ENCODE measurements around the gene COL17A1. TPM values are rescaled to one million over a fixed set of nuclear protein-coding genes. Genes with fewer than 3 reads are reported as not detected.

The COL17A1 gene
- total and polyA plus RNA-seq, 2 of the 13 experiments (the other 11 are each of a cell fraction or from before 2014, with no cell fraction given) = 0.03 TPM; not detected in 1

GRCh38 chr10:104100795-104101194, 15.1 kb upstream of the COL17A1 start:
- Histone ChIP-seq H3K27ac (ENCODE audit: extremely low read length, insufficient read depth, low read length) (no peak overlapping the region), H4K20me1 (ENCODE audit: insufficient read depth, low read length) (no peaks in the 10 kb centered on the region), H3K27me3 (ENCODE audit: control insufficient read depth in 1 of 2, insufficient read depth in 2 of 2, low read length in 2 of 2) (no peaks in the 10 kb centered on the region; a peak in 2 of 5 replicates), H3K4me2 (ENCODE audit: low read depth, low read length) (no peak overlapping the region), H3K79me2 (ENCODE audit: insufficient read depth, low read length) (no peaks in the 10 kb centered on the region), H2AFZ (ENCODE audit: low read length) (no peak overlapping the region), H3K9ac (ENCODE audit: insufficient read depth, low read depth, low read length) (no peak overlapping the region), H3K9me3 (ENCODE audit: low read length) (peaks cover 9% of the 10 kb centered on the region), H3K4me3 (replicated peaks in 1 of 3; ENCODE audit: insufficient read depth in 1 of 3, low read depth in 2 of 3, low read length in 3 of 3) (no peak overlapping the region), H3K36me3 (replicated peaks in 1 of 2; ENCODE audit: control insufficient read depth in 1 of 2, insufficient read depth in 2 of 2, low read length in 2 of 2) (no peaks in the 10 kb centered on the region), H3K4me1 (ENCODE audit: insufficient read depth, low read length) (no peaks in the 10 kb centered on the region)
- no peak for ATAC-seq
- intact Hi-C loops (cut with micrococcal nuclease; ENCODE audit: unreplicated experiment) = no loop called here
- ChIA-PET CTCF (ENCODE audit: low intra/inter-chr PET ratio, low total read pairs) (no interaction called here), POLR2A (no interaction called here)
- 0% methylated on average over 1 of the region's 1 CpG for WGBS (ENCODE audit: low lambda C conversion rate)
- no peak for FAIRE-seq
- no peak for TF ChIP-seq NRL (CRISPR knock-in tag; IDR thresholded peaks at IDR 0.05; ENCODE audit: borderline replicate concordance)
- DNase-seq (ENCODE audit: low spot score) = no peak
- BruUV-seq (replicated peaks) = no TSS peak
- in situ Hi-C loops (cut with HindIII; ENCODE audit: extremely low pct_ligation_motif_present, low pct_unique_long_range_greater_than_20kb) = no loop called here

- Histone ChIP-seq H4K20me1 (ENCODE audit: insufficient read depth, low read length) (no peaks in the 10 kb centered on the region), H3K27me3 (ENCODE audit: control insufficient read depth in 1 of 2, insufficient read depth in 2 of 2, low read length in 2 of 2) (no peaks in the 10 kb centered on the region; a peak in 2 of 5 replicates), H2AFZ (ENCODE audit: low read length) (no peak overlapping the region), H3K4me3 (replicated peaks in 1 of 3; ENCODE audit: insufficient read depth in 1 of 3, low read depth in 2 of 3, low read length in 3 of 3) (no peak overlapping the region), H3K9ac (ENCODE audit: insufficient read depth, low read depth, low read length) (no peak overlapping the region), H3K4me1 (ENCODE audit: insufficient read depth, low read length) (no peaks in the 10 kb centered on the region), H3K9me3 (ENCODE audit: low read length) (peaks cover 9% of the 10 kb centered on the region), H3K4me2 (ENCODE audit: low read depth, low read length) (no peak overlapping the region), H3K79me2 (ENCODE audit: insufficient read depth, low read length) (no peaks in the 10 kb centered on the region), H3K27ac (ENCODE audit: extremely low read length, insufficient read depth, low read length) (no peak overlapping the region), H3K36me3 (replicated peaks in 1 of 2; ENCODE audit: control insufficient read depth in 1 of 2, insufficient read depth in 2 of 2, low read length in 2 of 2) (no peaks in the 10 kb centered on the region)
- FAIRE-seq (no peak), ATAC-seq (no peak), DNase-seq (ENCODE audit: low spot score) (no peak)
- POLR2A ChIA-PET = no interaction called here
- no TSS peak for BruUV-seq (replicated peaks)
- CTCF ChIA-PET (ENCODE audit: low intra/inter-chr PET ratio, low total read pairs) = no interaction called here
- intact Hi-C loops (cut with micrococcal nuclease; ENCODE audit: unreplicated experiment) (no loop called here), in situ Hi-C loops (cut with HindIII; ENCODE audit: extremely low pct_ligation_motif_present, low pct_unique_long_range_greater_than_20kb) (no loop called here)
- TF ChIP-seq, protein P1, sequence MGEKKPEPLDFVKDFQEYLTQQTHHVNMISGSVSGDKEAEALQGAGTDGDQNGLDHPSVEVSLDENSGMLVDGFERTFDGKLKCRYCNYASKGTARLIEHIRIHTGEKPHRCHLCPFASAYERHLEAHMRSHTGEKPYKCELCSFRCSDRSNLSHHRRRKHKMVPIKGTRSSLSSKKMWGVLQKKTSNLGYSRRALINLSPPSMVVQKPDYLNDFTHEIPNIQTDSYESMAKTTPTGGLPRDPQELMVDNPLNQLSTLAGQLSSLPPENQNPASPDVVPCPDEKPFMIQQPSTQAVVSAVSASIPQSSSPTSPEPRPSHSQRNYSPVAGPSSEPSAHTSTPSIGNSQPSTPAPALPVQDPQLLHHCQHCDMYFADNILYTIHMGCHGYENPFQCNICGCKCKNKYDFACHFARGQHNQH (CRISPR knock-in tag; IDR thresholded peaks at IDR 0.05) = no peak
- TF ChIP-seq RAD21 (CRISPR knock-in tag; IDR thresholded peaks at IDR 0.05) (no peak), ZNF619 (CRISPR knock-in tag; IDR thresholded peaks at IDR 0.05) (no peak), RARA (CRISPR knock-in tag; IDR thresholded peaks at IDR 0.05) (no peak), ZNF577 (CRISPR knock-in tag; IDR thresholded peaks at IDR 0.05; ENCODE audit: borderline replicate concordance, low read depth) (no peak), RNF219 (CRISPR knock-in tag; IDR thresholded peaks at IDR 0.05) (no peak), ETV5 (CRISPR knock-in tag; IDR thresholded peaks at IDR 0.05; ENCODE audit: borderline replicate concordance) (no peak), ESRRA (CRISPR knock-in tag; IDR thresholded peaks at IDR 0.05; ENCODE audit: low read depth) (no peak)
- TF ChIP-seq, protein P2, sequence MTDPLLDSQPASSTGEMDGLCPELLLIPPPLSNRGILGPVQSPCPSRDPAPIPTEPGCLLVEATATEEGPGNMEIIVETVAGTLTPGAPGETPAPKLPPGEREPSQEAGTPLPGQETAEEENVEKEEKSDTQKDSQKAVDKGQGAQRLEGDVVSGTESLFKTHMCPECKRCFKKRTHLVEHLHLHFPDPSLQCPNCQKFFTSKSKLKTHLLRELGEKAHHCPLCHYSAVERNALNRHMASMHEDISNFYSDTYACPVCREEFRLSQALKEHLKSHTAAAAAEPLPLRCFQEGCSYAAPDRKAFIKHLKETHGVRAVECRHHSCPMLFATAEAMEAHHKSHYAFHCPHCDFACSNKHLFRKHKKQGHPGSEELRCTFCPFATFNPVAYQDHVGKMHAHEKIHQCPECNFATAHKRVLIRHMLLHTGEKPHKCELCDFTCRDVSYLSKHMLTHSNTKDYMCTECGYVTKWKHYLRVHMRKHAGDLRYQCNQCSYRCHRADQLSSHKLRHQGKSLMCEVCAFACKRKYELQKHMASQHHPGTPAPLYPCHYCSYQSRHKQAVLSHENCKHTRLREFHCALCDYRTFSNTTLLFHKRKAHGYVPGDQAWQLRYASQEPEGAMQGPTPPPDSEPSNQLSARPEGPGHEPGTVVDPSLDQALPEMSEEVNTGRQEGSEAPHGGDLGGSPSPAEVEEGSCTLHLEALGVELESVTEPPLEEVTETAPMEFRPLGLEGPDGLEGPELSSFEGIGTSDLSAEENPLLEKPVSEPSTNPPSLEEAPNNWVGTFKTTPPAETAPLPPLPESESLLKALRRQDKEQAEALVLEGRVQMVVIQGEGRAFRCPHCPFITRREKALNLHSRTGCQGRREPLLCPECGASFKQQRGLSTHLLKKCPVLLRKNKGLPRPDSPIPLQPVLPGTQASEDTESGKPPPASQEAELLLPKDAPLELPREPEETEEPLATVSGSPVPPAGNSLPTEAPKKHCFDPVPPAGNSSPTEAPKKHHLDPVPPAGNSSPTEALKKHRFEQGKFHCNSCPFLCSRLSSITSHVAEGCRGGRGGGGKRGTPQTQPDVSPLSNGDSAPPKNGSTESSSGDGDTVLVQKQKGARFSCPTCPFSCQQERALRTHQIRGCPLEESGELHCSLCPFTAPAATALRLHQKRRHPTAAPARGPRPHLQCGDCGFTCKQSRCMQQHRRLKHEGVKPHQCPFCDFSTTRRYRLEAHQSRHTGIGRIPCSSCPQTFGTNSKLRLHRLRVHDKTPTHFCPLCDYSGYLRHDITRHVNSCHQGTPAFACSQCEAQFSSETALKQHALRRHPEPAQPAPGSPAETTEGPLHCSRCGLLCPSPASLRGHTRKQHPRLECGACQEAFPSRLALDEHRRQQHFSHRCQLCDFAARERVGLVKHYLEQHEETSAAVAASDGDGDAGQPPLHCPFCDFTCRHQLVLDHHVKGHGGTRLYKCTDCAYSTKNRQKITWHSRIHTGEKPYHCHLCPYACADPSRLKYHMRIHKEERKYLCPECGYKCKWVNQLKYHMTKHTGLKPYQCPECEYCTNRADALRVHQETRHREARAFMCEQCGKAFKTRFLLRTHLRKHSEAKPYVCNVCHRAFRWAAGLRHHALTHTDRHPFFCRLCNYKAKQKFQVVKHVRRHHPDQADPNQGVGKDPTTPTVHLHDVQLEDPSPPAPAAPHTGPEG (CRISPR knock-in tag; IDR thresholded peaks at IDR 0.05) = no peak
Measured at GRCh38 chr10:104099941-104100340, 14.3 kb upstream of the COL17A1 start.
